ENCODE data around the gene TMEM59L.

The TMEM59L gene

DNA sequence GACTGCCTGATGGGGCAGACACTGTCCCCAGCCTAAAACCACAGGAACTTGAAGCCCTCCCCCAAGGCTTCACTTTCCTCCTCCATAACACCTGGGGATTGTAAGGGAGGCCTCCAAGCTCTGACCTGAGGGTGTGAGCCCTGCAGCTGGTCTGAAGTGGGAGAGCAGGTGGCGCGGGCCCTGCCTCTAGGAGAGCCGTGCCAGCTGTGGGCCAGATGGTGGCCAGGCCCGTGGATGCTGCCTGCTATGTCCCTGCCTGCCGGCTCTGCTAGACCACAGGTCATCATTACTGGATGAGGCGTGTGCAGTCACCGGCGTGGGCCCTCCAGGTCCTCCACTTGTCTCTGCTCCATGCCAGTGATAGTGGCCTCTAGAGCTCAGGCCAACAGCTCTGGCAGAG lies 20.7 kb downstream of the TMEM59L start (continued):
- TF ChIP-seq PRDM6 (tag by site-specific recombination; IDR thresholded peaks at IDR 0.05): no peak

GRCh38 chr19:18634612-18635297 lies 22.1 kb downstream of the TMEM59L start:
- POLR2A ChIA-PET: interaction anchor here (1.2 kb wide), 1 partner anchor 63 kb away, joined by 3 read pairs; the partner anchor contains the start of gene UBA52
- CTCF ChIA-PET: no interaction called here
- H3K9me3 ChIP-seq (ENCODE audit: control insufficient read depth, insufficient read depth, low read depth, low read length): no peaks in the 10 kb centered on the region
- H3K4me1 ChIP-seq (ENCODE audit: control insufficient read depth, insufficient read depth, low read length): peaks cover 8% of the 10 kb centered on the region; the same call in 1 of the 2 replicates
- H3K4me3 ChIP-seq (ENCODE audit: low read depth, low read length): no peak overlapping the region
- no peak overlapping the region for H3K27ac ChIP-seq (ENCODE audit: extremely low read depth, low read depth, low read length)
- no peaks in the 10 kb centered on the region; a peak in 1 of 3 replicates for H3K36me3 ChIP-seq (ENCODE audit: control insufficient read depth in 2 of 2, insufficient read depth in 1 of 2, low read length in 2 of 2)
- TF ChIP-seq ZBTB8A (tag by site-specific recombination; IDR thresholded peaks at IDR 0.05) (no peak), PRDM10 (tag by site-specific recombination; IDR thresholded peaks at IDR 0.05) (peak; percentile 89), ZNF544 (tag by site-specific recombination; IDR thresholded peaks at IDR 0.05) (no peak), ZNF398 (tag by site-specific recombination; IDR thresholded peaks at IDR 0.05) (no peak), ZNF785 (tag by site-specific recombination; IDR thresholded peaks at IDR 0.05) (no peak), ZFP41 (tag by site-specific recombination; IDR thresholded peaks at IDR 0.05; ENCODE audit: borderline replicate concordance) (no peak), ZFHX2 (tag by site-specific recombination; conservative IDR thresholded peaks at IDR 0.05) (no peak), ZNF146 (tag by site-specific recombination; IDR thresholded peaks at IDR 0.05) (no peak), ZNF449 (tag by site-specific recombination; IDR thresholded peaks at IDR 0.05) (no peak), PRDM1 (tag by site-specific recombination; IDR thresholded peaks at IDR 0.05) (no peak), MYNN (tag by site-specific recombination; IDR thresholded peaks at IDR 0.05; ENCODE audit: borderline replicate concordance) (no peak), KLF8 (tag by site-specific recombination; IDR thresholded peaks at IDR 0.05) (no peak), SP3 (tag by site-specific recombination; IDR thresholded peaks at IDR 0.05) (no peak), ZBTB48 (tag by site-specific recombination; IDR thresholded peaks at IDR 0.05) (peak; percentile 96), ZNF76 (tag by site-specific recombination; IDR thresholded peaks at IDR 0.05; ENCODE audit: borderline replicate concordance, low read depth) (no peak), TSHZ1 (tag by site-specific recombination; IDR thresholded peaks at IDR 0.05; ENCODE audit: borderline replicate concordance) (no peak), ZNF549 (tag by site-specific recombination; IDR thresholded peaks at IDR 0.05) (no peak), ZNF624 (tag by site-specific recombination; IDR thresholded peaks at IDR 0.05) (no peak), KLF1 (tag by site-specific recombination; IDR thresholded peaks at IDR 0.05) (peak; percentile 91), ZNF837 (tag by site-specific recombination; IDR thresholded peaks at IDR 0.05) (no peak)
- TF ChIP-seq, protein P1, sequence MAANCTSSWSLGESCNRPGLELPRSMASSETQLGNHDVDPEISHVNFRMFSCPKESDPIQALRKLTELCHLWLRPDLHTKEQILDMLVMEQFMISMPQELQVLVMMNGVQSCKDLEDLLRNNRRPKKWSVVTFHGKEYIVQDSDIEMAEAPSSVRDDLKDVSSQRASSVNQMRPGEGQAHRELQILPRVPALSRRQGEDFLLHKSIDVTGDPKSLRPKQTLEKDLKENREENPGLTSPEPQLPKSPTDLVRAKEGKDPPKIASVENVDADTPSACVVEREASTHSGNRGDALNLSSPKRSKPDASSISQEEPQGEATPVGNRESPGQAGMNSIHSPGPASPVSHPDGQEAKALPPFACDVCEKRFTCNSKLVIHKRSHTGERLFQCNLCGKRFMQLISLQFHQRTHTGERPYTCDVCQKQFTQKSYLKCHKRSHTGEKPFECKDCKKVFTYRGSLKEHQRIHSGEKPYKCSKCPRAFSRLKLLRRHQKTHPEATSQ (tag by site-specific recombination; IDR thresholded peaks at IDR 0.05): no peak
